ENCODE results near the gene MCTS1. TPM values are rescaled to one million over a fixed set of nuclear protein-coding genes. Genes with fewer than 3 reads are reported as not detected.

Gene MCTS1
- total and polyA plus RNA-seq, 4 donors = 12.1 to 56.1 (median 25.1) TPM

GRCh38 chrX:120653000-120653399, 49.1 kb downstream of the MCTS1 start (continued):
- no peak for TF ChIP-seq HNF4G (IDR thresholded peaks at IDR 0.05)
- no peak for TF ChIP-seq CTCF (IDR thresholded peaks at IDR 0.05; ENCODE audit: low read depth, low read length, missing input control)
- TF ChIP-seq NR2F2 (IDR thresholded peaks at IDR 0.05) = no peak
- TF ChIP-seq GABPA (IDR thresholded peaks at IDR 0.05 in 1 of 2, conservative IDR thresholded peaks at IDR 0.05 in 1 of 2) = no peak

DNA sequence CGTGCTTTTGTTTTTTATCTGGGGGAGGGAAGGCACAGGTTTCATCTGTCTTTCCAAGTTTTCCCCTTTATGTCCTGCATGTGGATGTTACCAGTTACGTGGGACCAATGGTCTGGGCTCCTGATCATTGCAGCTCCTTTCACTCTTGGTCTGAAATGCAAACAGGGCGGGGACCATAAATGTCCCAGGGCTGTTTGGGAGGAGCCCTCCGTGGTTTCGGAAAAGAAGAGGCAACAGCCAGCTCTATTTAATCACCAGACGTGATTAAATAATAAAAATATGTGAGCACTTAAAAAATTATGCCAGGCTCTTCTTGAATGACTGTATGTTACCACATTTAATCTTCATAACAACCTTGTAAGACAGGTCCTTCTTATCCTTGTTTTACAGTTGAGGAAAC, 56.7 kb downstream of the MCTS1 start:
- Histone ChIP-seq H3K4me3 (ENCODE audit: low read depth in 1 of 3, low read length in 3 of 3) (no peak overlapping the region), H3K4me1 (ENCODE audit: control insufficient read depth in 4 of 4, insufficient read depth in 4 of 4, low read length in 3 of 4) (no peaks in the 10 kb centered on the region), H3K36me3 (ENCODE audit: control insufficient read depth in 4 of 4, insufficient read depth in 3 of 4, low read depth in 1 of 4, low read length in 3 of 4) (no peaks in the 10 kb centered on the region), H3K9ac (ENCODE audit: low read depth in 1 of 2, low read length in 2 of 2) (no peak overlapping the region), H3K9me3 (ENCODE audit: control insufficient read depth in 4 of 4, low read length in 3 of 4) (no peaks in the 10 kb centered on the region), H3K27ac (ENCODE audit: low read depth in 1 of 2, low read length in 2 of 2) (no peak overlapping the region), H3K27me3 (ENCODE audit: control insufficient read depth in 4 of 4, insufficient read depth in 4 of 4, low read length in 3 of 4) (peaks cover 0 to 2% (median 0%) of the 10 kb centered on the region in 4 donors)
- no peak for DNase-seq (ENCODE audit: low spot score)
- no peak for TF ChIP-seq HNF4A (conservative IDR thresholded peaks at IDR 0.05)
- TF ChIP-seq, protein P1, sequence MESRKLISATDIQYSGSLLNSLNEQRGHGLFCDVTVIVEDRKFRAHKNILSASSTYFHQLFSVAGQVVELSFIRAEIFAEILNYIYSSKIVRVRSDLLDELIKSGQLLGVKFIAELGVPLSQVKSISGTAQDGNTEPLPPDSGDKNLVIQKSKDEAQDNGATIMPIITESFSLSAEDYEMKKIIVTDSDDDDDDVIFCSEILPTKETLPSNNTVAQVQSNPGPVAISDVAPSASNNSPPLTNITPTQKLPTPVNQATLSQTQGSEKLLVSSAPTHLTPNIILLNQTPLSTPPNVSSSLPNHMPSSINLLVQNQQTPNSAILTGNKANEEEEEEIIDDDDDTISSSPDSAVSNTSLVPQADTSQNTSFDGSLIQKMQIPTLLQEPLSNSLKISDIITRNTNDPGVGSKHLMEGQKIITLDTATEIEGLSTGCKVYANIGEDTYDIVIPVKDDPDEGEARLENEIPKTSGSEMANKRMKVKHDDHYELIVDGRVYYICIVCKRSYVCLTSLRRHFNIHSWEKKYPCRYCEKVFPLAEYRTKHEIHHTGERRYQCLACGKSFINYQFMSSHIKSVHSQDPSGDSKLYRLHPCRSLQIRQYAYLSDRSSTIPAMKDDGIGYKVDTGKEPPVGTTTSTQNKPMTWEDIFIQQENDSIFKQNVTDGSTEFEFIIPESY (IDR thresholded peaks at IDR 0.05) = no peak
- no peak for TF ChIP-seq FOXA1 (IDR thresholded peaks at IDR 0.05)
- no peak for TF ChIP-seq FOXA2 (IDR thresholded peaks at IDR 0.05)
- TF ChIP-seq NR2F2 (IDR thresholded peaks at IDR 0.05) = no peak
- TF ChIP-seq, protein P2, sequence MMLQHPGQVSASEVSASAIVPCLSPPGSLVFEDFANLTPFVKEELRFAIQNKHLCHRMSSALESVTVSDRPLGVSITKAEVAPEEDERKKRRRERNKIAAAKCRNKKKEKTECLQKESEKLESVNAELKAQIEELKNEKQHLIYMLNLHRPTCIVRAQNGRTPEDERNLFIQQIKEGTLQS (IDR thresholded peaks at IDR 0.05) = no peak
- TF ChIP-seq SP1 (IDR thresholded peaks at IDR 0.05) = no peak
- TF ChIP-seq, protein P3, sequence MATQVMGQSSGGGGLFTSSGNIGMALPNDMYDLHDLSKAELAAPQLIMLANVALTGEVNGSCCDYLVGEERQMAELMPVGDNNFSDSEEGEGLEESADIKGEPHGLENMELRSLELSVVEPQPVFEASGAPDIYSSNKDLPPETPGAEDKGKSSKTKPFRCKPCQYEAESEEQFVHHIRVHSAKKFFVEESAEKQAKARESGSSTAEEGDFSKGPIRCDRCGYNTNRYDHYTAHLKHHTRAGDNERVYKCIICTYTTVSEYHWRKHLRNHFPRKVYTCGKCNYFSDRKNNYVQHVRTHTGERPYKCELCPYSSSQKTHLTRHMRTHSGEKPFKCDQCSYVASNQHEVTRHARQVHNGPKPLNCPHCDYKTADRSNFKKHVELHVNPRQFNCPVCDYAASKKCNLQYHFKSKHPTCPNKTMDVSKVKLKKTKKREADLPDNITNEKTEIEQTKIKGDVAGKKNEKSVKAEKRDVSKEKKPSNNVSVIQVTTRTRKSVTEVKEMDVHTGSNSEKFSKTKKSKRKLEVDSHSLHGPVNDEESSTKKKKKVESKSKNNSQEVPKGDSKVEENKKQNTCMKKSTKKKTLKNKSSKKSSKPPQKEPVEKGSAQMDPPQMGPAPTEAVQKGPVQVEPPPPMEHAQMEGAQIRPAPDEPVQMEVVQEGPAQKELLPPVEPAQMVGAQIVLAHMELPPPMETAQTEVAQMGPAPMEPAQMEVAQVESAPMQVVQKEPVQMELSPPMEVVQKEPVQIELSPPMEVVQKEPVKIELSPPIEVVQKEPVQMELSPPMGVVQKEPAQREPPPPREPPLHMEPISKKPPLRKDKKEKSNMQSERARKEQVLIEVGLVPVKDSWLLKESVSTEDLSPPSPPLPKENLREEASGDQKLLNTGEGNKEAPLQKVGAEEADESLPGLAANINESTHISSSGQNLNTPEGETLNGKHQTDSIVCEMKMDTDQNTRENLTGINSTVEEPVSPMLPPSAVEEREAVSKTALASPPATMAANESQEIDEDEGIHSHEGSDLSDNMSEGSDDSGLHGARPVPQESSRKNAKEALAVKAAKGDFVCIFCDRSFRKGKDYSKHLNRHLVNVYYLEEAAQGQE (IDR thresholded peaks at IDR 0.05) = no peak
- TF ChIP-seq EGR1 (IDR thresholded peaks at IDR 0.05; ENCODE audit: low read depth in 2 of 2) = no peak
- TF ChIP-seq JUND (IDR thresholded peaks at IDR 0.05) = no peak
- no peak for TF ChIP-seq RXRA (IDR thresholded peaks at IDR 0.05)
- TF ChIP-seq, protein P4, sequence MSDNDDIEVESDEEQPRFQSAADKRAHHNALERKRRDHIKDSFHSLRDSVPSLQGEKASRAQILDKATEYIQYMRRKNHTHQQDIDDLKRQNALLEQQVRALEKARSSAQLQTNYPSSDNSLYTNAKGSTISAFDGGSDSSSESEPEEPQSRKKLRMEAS (IDR thresholded peaks at IDR 0.05) = no peak
- TF ChIP-seq GABPA (IDR thresholded peaks at IDR 0.05 in 1 of 2, conservative IDR thresholded peaks at IDR 0.05 in 1 of 2) = no peak
- WGBS = 82% methylated on average over 6 of the region's 6 CpGs

Other genes starting within 250 kb of the MCTS1 start
- not detected for gene ATP1B4, start 242.0 kb upstream of the MCTS1 start, total RNA-seq
- not detected for gene ATP1B4, start 242.0 kb upstream of the MCTS1 start, polyA plus RNA-seq
- gene LAMP2, start 134.8 kb upstream of the MCTS1 start, total RNA-seq = 100 to 1,000 TPM in 1 of 2 donors, 10 to 100 TPM in 1; 80.0 to 111 TPM
- gene LAMP2, start 134.8 kb upstream of the MCTS1 start, polyA plus RNA-seq = 100 to 1,000 TPM; 128 to 140 TPM
- gene CUL4B, start 43.1 kb upstream of the MCTS1 start, total RNA-seq = 10 to 100 TPM; 17.5 to 24.9 TPM
- gene CUL4B, start 43.1 kb upstream of the MCTS1 start, polyA plus RNA-seq = 1 to 10 TPM; 6.0 to 7.9 TPM
- 10 to 100 TPM; 18.9 to 24.3 TPM for gene C1GALT1C1, start 26.0 kb downstream of the MCTS1 start, total RNA-seq
- 10 to 100 TPM; 16.8 to 25.9 TPM for gene C1GALT1C1, start 26.0 kb downstream of the MCTS1 start, polyA plus RNA-seq